ENCODE results near the gene FLYWCH1.

The FLYWCH1 gene

GRCh38 chr16:2973605-2974318 lies 62.0 kb downstream of the FLYWCH1 start:
- Mint-ChIP-seq H3K27ac (no peak overlapping the region), H3K27me3 (no peaks in the 10 kb centered on the region), H3K4me1 (ENCODE audit: low read depth) (peaks cover 13% of the 10 kb centered on the region), H3K9me3 (no peaks in the 10 kb centered on the region), H3K36me3 (ENCODE audit: low read depth) (peaks cover 36% of the 10 kb centered on the region), H3K4me3 (no peak overlapping the region)

DNA sequence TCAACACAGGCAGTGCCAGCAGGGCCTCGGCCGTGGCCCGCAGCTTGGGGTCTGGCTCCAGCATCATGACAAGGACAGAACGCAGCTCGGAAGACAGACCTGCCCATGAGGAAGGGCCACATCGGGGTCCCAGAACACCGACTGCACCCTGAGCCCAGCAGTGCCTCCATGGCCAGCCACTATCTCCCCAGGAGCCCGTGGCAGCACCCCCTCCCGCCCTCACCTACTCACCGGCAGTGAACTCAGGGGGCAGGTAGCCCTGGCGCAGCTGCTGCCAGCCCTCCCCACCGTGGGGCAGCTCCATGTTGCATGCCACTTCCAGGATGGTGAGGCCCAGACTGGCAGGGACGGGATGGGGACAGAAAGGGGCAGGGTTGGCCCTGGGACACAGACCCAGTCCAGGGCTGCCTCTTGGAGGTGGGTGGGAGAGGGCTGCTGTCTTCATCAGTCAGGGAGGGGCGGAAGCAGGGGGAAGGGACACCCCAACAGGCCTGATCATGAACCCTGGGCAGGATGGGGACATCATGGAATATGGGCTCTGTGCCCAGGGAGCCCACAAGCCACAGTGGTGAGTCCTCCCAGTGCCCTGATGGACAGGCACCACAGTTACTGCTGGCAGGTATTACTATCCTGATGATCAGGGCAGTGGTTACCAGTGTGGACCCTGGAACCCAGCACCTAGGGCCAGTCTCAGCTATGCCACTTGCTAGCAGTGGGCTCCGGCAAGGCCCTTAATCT lies 62.8 kb downstream of the FLYWCH1 start:
- H3K9me3 Mint-ChIP-seq = no peaks in the 10 kb centered on the region
- peaks cover 15% of the 10 kb centered on the region for H3K4me1 Mint-ChIP-seq (ENCODE audit: low read depth)
- H3K36me3 Mint-ChIP-seq (ENCODE audit: low read depth) = peaks cover 39% of the 10 kb centered on the region
- H3K27ac Mint-ChIP-seq = no peak overlapping the region
- no peaks in the 10 kb centered on the region for H3K27me3 Mint-ChIP-seq
- H3K4me3 Mint-ChIP-seq = no peak overlapping the region

GRCh38 chr16:2975161-2975795 lies 63.5 kb downstream of the FLYWCH1 start:
- H3K4me3 Mint-ChIP-seq = no peak overlapping the region
- H3K9me3 Mint-ChIP-seq = no peaks in the 10 kb centered on the region
- H3K4me1 Mint-ChIP-seq (ENCODE audit: low read depth) = peaks cover 15% of the 10 kb centered on the region
- peaks cover 39% of the 10 kb centered on the region for H3K36me3 Mint-ChIP-seq (ENCODE audit: low read depth)
- no peak overlapping the region for H3K27ac Mint-ChIP-seq
- H3K27me3 Mint-ChIP-seq = no peaks in the 10 kb centered on the region

DNA sequence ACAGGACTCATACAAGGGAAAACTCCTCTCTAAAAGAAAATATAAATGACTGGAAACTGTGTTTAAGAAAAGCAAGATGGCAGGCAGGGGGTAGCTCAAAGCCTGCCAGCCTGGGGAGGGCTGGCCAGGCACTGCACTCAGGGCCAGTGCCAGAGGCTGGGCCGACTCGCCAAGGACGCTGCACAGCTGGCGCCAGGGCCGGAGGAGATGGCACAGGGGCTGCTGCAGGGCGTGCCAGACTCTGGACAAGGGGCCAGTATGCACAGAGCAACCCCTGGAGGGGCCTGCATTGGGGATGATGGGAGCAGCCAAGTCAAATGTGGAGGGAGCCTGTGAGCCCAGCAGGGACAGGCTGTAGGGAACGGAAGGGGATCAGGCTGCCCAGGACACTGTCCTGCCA lies 64.5 kb downstream of the FLYWCH1 start:
- H3K4me3 Mint-ChIP-seq = no peak overlapping the region
- peaks cover 16% of the 10 kb centered on the region for H3K4me1 Mint-ChIP-seq (ENCODE audit: low read depth)
- H3K27me3 Mint-ChIP-seq = no peaks in the 10 kb centered on the region
- peaks cover 35% of the 10 kb centered on the region for H3K36me3 Mint-ChIP-seq (ENCODE audit: low read depth)
- H3K9me3 Mint-ChIP-seq = no peaks in the 10 kb centered on the region
- H3K27ac Mint-ChIP-seq = no peak overlapping the region

DNA sequence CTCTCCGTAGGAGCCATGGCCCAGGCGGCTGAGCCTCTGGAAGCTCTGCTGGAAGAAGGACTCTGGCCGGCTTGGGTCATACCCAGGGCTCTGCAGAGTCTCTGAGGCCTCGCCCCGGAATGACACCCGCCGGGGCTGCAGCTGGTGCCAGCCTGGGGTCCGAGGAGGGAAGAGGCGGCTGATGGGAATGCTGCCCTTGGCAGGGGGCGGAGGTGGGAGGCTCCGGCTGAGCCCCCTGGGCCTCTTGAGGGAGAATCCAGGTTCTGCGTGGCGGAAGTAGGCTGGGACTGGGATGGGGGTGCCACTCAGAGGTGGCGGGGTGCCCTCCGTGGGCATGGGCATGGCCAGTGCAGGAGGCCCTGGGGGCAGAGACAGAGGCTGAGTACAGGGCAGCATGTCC lies 64.9 kb downstream of the FLYWCH1 start:
- no peak overlapping the region for H3K27ac Mint-ChIP-seq
- H3K36me3 Mint-ChIP-seq (ENCODE audit: low read depth) = peaks cover 35% of the 10 kb centered on the region

DNA sequence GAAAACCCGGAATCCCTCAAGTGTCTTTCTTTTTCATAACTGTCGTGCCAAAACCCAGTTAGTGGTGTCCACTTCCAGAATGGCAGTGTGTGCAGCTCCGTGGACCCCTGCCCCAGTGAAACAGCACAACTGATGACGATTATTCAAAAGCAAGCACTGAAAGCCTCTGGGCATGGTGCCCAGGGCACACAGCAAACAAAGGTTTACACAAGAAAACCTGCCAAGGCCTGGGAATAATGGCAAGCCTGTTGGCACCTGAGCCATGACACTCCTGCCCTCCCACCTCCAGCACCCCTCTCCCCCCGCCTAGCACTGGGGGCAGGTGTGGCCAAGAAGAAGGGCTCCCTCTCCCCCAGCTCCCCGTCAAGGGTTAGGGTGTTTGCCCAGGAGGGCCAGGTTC lies 65.7 kb downstream of the FLYWCH1 start:
- Mint-ChIP-seq H3K36me3 (ENCODE audit: low read depth) (peaks cover 28% of the 10 kb centered on the region), H3K9me3 (no peaks in the 10 kb centered on the region), H3K27ac (no peak overlapping the region), H3K4me1 (ENCODE audit: low read depth) (peaks cover 23% of the 10 kb centered on the region), H3K4me3 (no peak overlapping the region), H3K27me3 (no peaks in the 10 kb centered on the region)

More for the DNA sequence above, 64.9 kb downstream of the FLYWCH1 start:
- no peaks in the 10 kb centered on the region for H3K27me3 Mint-ChIP-seq
- no peak overlapping the region for H3K4me3 Mint-ChIP-seq
- H3K9me3 Mint-ChIP-seq = no peaks in the 10 kb centered on the region
- H3K4me1 Mint-ChIP-seq (ENCODE audit: low read depth) = peaks cover 20% of the 10 kb centered on the region

DNA sequence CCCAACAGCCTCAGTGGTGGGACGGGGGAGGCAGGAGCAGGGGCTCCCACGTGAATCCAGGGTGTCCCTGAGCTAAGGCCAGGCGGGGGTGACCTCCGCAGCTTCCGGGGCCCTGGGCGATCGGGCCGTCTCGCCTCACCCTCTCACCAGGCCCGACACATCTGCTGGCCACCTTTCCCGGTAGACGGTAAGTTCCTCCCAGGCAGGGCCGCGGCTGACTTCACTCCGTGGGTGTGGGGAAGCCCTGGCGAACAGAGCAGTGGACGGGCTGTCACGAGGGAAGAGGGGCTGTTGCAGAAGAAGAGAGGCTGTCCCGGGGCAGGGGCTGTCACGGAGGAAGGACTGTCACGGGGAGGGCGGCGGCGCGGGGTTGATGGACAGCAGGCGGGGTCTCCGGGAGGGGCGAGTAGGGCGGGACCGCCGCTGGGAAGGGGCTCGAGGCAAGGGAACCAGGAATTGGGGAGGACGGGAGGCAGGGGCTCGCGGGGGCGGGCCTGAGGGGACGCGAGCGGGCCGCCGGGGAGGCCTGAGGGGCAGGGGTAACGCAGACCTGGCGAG lies 68.0 kb downstream of the FLYWCH1 start:
- no peaks in the 10 kb centered on the region for H3K9me3 Mint-ChIP-seq
- H3K4me1 Mint-ChIP-seq (ENCODE audit: low read depth) = peaks cover 27% of the 10 kb centered on the region
- no peaks in the 10 kb centered on the region for H3K27me3 Mint-ChIP-seq
- H3K27ac Mint-ChIP-seq = peak overlapping the region; percentile 84
- H3K36me3 Mint-ChIP-seq (ENCODE audit: low read depth) = peaks cover 24% of the 10 kb centered on the region
- peak overlapping the region; percentile 88 for H3K4me3 Mint-ChIP-seq

DNA sequence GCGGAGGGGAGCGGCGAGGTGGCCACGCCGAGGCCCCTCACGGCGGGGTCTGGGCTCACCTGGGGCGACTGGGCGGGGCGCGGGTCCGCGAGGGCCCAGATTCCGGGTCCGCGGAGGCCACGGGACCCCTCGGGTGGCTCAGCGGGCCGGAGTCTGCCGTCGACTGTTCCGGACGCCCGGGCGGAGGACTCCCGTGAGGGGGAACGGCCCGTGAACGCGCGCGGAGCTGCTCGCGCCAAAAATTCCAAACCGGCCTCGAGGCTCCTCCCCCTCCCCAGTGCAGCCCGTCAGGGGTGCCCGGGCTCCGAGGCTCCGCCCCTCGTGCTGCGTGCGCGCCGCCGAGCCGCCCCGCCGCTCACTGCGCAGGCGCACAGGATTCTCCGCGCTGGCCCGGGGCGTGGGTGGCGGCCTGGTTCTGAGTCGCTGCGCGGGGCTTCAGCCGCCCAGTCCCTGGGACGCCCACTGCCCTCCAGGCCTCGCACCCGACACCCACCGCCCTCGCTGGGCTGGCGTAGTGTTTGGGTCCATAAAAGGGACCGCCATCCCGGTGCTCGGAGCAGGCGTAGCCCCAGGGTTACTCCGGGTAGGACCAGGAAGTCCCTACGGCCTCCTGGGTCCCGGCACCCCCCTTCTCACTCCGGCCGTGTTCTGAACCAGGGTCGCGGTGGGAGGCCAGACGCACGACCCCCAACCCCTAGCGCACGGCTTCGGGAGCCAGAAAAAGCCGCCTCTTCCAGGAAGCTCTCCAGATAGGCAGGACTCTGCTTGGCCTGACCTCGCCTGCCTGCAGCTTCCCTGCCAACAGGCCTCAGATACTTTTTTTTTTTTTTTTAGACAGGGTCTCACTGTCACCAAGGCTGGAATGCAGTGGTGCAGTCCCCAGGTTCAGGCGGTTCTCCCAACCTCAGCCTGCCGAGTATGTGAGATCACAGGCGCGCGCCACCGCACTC lies 68.8 kb downstream of the FLYWCH1 start, which contains the start of gene PKMYT1:
TSS of gene PKMYT1 (minus strand) at position 220 of the 950 bp plus-strand sequence. CDS start 789 bp downstream, outside the sequence.
- Mint-ChIP-seq H3K27me3 (no peaks in the 10 kb centered on the region), H3K27ac (peak within 1 kb of the TSS; percentile 86), H3K4me3 (peak within 1 kb of the TSS; percentile 88), H3K36me3 (ENCODE audit: low read depth) (peaks cover 24% of the 10 kb centered on the region), H3K9me3 (no peaks in the 10 kb centered on the region), H3K4me1 (ENCODE audit: low read depth) (peaks cover 27% of the 10 kb centered on the region)

DNA sequence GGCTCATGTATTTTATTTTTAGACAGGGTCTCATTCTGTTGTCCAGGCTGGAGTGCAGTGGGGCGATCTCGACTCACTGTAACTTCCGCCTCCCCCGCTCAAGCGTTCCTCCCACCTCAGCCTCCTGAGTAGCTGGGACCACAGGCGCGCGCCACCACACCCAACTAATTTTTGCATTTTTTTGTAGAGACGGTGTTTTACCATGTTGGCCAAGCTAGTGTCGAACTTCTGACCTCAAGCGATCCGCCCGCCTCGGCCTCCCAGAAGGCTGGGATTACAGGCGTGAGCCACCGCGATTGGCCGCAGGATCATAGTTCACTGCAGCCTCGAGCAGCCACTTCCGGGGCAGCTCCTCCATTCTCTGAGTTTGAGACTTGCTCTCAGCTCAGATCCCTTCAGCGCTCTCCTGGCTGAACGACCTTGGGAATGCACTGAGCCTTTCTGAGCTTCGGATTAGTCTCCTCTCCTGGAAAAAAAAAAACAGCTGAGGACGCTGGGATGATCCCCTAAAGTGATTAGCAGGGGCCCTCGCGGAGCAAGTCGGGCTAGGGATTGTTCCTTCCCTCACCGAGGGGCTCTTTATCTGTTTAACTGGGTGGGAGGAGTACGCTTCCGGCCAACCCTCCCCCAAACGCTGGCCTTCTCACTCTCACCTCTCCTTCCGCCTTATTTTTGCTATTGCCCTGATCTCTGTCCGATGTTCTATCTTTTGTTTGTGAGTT lies 69.6 kb downstream of the FLYWCH1 start:
- Mint-ChIP-seq H3K27me3 (no peaks in the 10 kb centered on the region), H3K36me3 (ENCODE audit: low read depth) (peaks cover 19% of the 10 kb centered on the region), H3K27ac (peak overlapping the region; percentile 86), H3K9me3 (no peaks in the 10 kb centered on the region), H3K4me1 (ENCODE audit: low read depth) (peaks cover 27% of the 10 kb centered on the region), H3K4me3 (peak overlapping the region; percentile 88)

DNA sequence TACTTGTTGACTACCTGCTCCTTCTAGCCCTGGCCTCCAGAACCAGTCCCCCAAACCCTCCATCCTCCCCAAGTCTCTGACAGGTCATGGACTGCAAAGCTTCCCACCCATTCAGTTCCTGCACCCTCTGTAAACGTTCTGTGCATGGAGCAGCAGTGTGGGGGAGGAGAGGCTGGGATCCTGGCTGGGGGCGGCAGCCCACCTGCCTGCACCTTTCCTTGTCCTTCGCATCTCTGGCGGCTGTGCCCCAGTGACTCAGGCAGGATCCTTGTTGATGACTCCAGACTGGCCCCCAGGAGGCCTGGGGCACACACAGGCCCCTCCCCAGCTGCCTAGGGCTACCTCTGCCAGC lies 70.1 kb downstream of the FLYWCH1 start:
- Mint-ChIP-seq H3K4me3 (peak overlapping the region; percentile 88), H3K9me3 (no peaks in the 10 kb centered on the region), H3K27ac (peak overlapping the region; percentile 79), H3K27me3 (no peaks in the 10 kb centered on the region), H3K36me3 (ENCODE audit: low read depth) (peaks cover 17% of the 10 kb centered on the region), H3K4me1 (ENCODE audit: low read depth) (peaks cover 27% of the 10 kb centered on the region)

DNA sequence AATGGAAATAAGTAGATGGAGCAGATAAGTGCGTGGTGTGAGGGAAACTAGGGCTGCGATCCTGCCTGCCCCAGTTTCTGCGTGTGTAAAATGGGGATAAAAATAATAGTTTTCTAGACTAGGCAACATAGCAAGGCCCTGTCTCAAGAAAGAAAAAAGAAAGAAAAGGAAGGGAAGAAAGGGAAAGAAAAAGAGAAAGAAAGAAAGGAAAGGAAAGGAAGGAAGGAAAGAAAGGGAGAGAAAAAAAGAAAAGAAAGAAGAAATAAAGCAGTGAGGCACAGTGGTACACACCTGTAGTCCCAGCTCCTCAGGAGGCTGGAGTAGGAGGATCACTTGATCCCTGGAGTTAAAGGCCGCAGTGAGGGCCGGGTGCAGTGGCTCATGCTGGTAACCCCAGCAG lies 70.7 kb downstream of the FLYWCH1 start:
- H3K27me3 Mint-ChIP-seq = no peaks in the 10 kb centered on the region

GRCh38 chr16:2983706-2984136 lies 72.0 kb downstream of the FLYWCH1 start:
- peaks cover 20% of the 10 kb centered on the region for H3K4me1 Mint-ChIP-seq (ENCODE audit: low read depth)
- no peak overlapping the region for H3K4me3 Mint-ChIP-seq
- H3K27me3 Mint-ChIP-seq = no peaks in the 10 kb centered on the region
- H3K9me3 Mint-ChIP-seq = no peaks in the 10 kb centered on the region
- no peak overlapping the region for H3K27ac Mint-ChIP-seq
- peaks cover 4% of the 10 kb centered on the region for H3K36me3 Mint-ChIP-seq (ENCODE audit: low read depth)

More for the DNA sequence above, 70.7 kb downstream of the FLYWCH1 start:
- Mint-ChIP-seq H3K4me1 (ENCODE audit: low read depth) (peaks cover 27% of the 10 kb centered on the region), H3K4me3 (no peak overlapping the region), H3K27ac (peak overlapping the region; percentile 58), H3K9me3 (no peaks in the 10 kb centered on the region), H3K36me3 (ENCODE audit: low read depth) (peaks cover 12% of the 10 kb centered on the region)

DNA sequence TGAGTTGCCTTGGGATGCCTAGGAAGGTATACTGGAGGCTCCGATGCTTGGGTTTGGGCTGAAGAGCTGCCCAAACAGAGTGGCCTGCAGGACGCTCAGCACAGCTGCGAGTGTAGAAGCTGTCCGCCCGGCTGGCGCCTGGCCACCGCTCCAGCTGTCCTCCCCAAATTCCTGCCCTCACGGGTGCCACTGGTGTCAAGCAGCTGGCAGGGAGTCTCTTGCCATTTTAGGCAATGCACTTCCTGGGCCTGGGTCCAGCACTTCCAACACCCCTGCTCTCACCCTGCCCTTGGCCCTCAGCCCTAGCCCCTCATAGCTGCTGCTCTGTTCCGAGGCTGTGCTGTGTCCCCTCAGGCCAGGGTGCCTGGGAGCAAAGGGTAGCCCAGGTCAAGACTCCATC lies 73.7 kb downstream of the FLYWCH1 start:
- H3K9me3 Mint-ChIP-seq = no peaks in the 10 kb centered on the region
- H3K4me3 Mint-ChIP-seq = no peak overlapping the region
- no peaks in the 10 kb centered on the region for H3K27me3 Mint-ChIP-seq
- H3K36me3 Mint-ChIP-seq (ENCODE audit: low read depth) = no peaks in the 10 kb centered on the region
- H3K4me1 Mint-ChIP-seq (ENCODE audit: low read depth) = peaks cover 17% of the 10 kb centered on the region
- H3K27ac Mint-ChIP-seq = no peak overlapping the region
